Measurements from ENCODE around the gene ACOX2. TPM values are rescaled to one million over a fixed set of nuclear protein-coding genes. Genes with fewer than 3 reads are reported as not detected.

The ACOX2 gene
- total RNA-seq, 1 experiment from 2014 or later: 12.8 TPM

DNA sequence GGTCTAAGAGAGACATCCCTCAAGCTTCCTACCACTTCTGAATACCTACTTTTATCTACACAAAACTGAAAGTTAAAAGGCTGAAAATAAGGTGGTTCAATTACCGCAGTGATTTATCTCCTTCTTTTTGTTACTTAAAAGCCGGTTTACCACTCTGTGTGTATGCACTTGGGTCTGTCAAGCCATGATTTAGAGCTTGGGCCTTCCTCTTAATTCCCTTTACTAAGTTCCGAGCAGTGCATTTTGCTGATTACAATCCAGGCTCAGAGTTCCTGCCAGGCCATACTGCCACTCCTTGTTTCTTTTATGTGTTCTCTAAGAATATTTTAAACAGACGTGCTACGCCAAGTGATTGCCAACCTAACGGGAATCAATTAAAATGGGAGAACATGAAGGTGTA is 28.6 kb downstream of the ACOX2 start:
- no peaks in the 10 kb centered on the region for H3K4me1 ChIP-seq (ENCODE audit: control insufficient read depth in 1 of 2, insufficient read depth in 2 of 2, low read length in 2 of 2)
- H3K27ac ChIP-seq (ENCODE audit: low read depth, low read length): no peak overlapping the region
- H3K79me2 ChIP-seq (ENCODE audit: insufficient read depth, low read length): peaks cover 4% of the 10 kb centered on the region; the same call in 1 of the 2 replicates
- no peaks in the 10 kb centered on the region for H3K27me3 ChIP-seq (ENCODE audit: insufficient read depth, low read length)
- no peak overlapping the region for H3K4me2 ChIP-seq (ENCODE audit: low read length)
- RAD21 ChIA-PET (ENCODE audit: low non-redundant PET in 1 of 2, low total read pairs in 2 of 2, uncharacterized antibody in 2 of 2, unreplicated experiment in 2 of 2): no interaction called here
- intact Hi-C loops (cut with micrococcal nuclease): no loop called here
- no peaks in the 10 kb centered on the region for H3K36me3 ChIP-seq (ENCODE audit: control insufficient read depth in 1 of 2, insufficient read depth in 2 of 2, low read length in 2 of 2)
- H3K4me3 ChIP-seq (replicated peaks in 1 of 2; ENCODE audit: low read depth in 1 of 2, low read length in 2 of 2): no peak overlapping the region
- H4K20me1 ChIP-seq (ENCODE audit: insufficient read depth): no peaks in the 10 kb centered on the region
- no peak overlapping the region for H2AFZ ChIP-seq (ENCODE audit: low read depth, low read length, poor library complexity, severe bottlenecking)
- H3K9ac ChIP-seq (ENCODE audit: low read length): no peak overlapping the region
- no peak for ATAC-seq
- TF ChIP-seq TCF7L2 (IDR thresholded peaks at IDR 0.05; ENCODE audit: borderline replicate concordance, extremely low read depth, insufficient read depth, insufficient read length): no peak
- TF ChIP-seq SRF (IDR thresholded peaks at IDR 0.05; ENCODE audit: low read depth): no peak
- no peak for TF ChIP-seq RAD21 (IDR thresholded peaks at IDR 0.05; ENCODE audit: low read depth)
- no peak for TF ChIP-seq SIN3A (IDR thresholded peaks at IDR 0.05; ENCODE audit: low read depth)
- TF ChIP-seq, protein P1, sequence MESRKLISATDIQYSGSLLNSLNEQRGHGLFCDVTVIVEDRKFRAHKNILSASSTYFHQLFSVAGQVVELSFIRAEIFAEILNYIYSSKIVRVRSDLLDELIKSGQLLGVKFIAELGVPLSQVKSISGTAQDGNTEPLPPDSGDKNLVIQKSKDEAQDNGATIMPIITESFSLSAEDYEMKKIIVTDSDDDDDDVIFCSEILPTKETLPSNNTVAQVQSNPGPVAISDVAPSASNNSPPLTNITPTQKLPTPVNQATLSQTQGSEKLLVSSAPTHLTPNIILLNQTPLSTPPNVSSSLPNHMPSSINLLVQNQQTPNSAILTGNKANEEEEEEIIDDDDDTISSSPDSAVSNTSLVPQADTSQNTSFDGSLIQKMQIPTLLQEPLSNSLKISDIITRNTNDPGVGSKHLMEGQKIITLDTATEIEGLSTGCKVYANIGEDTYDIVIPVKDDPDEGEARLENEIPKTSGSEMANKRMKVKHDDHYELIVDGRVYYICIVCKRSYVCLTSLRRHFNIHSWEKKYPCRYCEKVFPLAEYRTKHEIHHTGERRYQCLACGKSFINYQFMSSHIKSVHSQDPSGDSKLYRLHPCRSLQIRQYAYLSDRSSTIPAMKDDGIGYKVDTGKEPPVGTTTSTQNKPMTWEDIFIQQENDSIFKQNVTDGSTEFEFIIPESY (IDR thresholded peaks at IDR 0.05; ENCODE audit: extremely low read depth, insufficient replicate concordance, low read length): no peak
- no peak for TF ChIP-seq ZNF274 (IDR thresholded peaks at IDR 0.05; ENCODE audit: low read depth, low read length)
- TF ChIP-seq YY1 (IDR thresholded peaks at IDR 0.05; ENCODE audit: extremely low read depth, insufficient replicate concordance, low read depth, low read length): no peak
- no peak for TF ChIP-seq EZH2 (IDR thresholded peaks at IDR 0.05)
- TF ChIP-seq POLR2A (IDR thresholded peaks at IDR 0.05; ENCODE audit: borderline replicate concordance, extremely low read depth, insufficient read depth, insufficient read length): no peak
- TF ChIP-seq, protein P2, sequence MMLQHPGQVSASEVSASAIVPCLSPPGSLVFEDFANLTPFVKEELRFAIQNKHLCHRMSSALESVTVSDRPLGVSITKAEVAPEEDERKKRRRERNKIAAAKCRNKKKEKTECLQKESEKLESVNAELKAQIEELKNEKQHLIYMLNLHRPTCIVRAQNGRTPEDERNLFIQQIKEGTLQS (IDR thresholded peaks at IDR 0.05): no peak
- no peak for TF ChIP-seq JUND (IDR thresholded peaks at IDR 0.05)
- no peak for TF ChIP-seq CBX3 (IDR thresholded peaks at IDR 0.05; ENCODE audit: low read depth)
- TF ChIP-seq ZFX (IDR thresholded peaks at IDR 0.05): no peak
- TF ChIP-seq, protein P3, sequence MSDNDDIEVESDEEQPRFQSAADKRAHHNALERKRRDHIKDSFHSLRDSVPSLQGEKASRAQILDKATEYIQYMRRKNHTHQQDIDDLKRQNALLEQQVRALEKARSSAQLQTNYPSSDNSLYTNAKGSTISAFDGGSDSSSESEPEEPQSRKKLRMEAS (IDR thresholded peaks at IDR 0.05): no peak
- no peak for TF ChIP-seq ELF1 (IDR thresholded peaks at IDR 0.05; ENCODE audit: borderline replicate concordance, low read depth)
- no peak for TF ChIP-seq SP1 (IDR thresholded peaks at IDR 0.05; ENCODE audit: low read depth)
- no peak for TF ChIP-seq CEBPB (IDR thresholded peaks at IDR 0.05; ENCODE audit: low read depth)
- no peak for TF ChIP-seq POLR2AphosphoS5 (IDR thresholded peaks at IDR 0.05; ENCODE audit: low read depth, low read length)
- TF ChIP-seq, protein P4, sequence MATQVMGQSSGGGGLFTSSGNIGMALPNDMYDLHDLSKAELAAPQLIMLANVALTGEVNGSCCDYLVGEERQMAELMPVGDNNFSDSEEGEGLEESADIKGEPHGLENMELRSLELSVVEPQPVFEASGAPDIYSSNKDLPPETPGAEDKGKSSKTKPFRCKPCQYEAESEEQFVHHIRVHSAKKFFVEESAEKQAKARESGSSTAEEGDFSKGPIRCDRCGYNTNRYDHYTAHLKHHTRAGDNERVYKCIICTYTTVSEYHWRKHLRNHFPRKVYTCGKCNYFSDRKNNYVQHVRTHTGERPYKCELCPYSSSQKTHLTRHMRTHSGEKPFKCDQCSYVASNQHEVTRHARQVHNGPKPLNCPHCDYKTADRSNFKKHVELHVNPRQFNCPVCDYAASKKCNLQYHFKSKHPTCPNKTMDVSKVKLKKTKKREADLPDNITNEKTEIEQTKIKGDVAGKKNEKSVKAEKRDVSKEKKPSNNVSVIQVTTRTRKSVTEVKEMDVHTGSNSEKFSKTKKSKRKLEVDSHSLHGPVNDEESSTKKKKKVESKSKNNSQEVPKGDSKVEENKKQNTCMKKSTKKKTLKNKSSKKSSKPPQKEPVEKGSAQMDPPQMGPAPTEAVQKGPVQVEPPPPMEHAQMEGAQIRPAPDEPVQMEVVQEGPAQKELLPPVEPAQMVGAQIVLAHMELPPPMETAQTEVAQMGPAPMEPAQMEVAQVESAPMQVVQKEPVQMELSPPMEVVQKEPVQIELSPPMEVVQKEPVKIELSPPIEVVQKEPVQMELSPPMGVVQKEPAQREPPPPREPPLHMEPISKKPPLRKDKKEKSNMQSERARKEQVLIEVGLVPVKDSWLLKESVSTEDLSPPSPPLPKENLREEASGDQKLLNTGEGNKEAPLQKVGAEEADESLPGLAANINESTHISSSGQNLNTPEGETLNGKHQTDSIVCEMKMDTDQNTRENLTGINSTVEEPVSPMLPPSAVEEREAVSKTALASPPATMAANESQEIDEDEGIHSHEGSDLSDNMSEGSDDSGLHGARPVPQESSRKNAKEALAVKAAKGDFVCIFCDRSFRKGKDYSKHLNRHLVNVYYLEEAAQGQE (IDR thresholded peaks at IDR 0.05; ENCODE audit: low read depth): no peak
- TF ChIP-seq, protein P5, sequence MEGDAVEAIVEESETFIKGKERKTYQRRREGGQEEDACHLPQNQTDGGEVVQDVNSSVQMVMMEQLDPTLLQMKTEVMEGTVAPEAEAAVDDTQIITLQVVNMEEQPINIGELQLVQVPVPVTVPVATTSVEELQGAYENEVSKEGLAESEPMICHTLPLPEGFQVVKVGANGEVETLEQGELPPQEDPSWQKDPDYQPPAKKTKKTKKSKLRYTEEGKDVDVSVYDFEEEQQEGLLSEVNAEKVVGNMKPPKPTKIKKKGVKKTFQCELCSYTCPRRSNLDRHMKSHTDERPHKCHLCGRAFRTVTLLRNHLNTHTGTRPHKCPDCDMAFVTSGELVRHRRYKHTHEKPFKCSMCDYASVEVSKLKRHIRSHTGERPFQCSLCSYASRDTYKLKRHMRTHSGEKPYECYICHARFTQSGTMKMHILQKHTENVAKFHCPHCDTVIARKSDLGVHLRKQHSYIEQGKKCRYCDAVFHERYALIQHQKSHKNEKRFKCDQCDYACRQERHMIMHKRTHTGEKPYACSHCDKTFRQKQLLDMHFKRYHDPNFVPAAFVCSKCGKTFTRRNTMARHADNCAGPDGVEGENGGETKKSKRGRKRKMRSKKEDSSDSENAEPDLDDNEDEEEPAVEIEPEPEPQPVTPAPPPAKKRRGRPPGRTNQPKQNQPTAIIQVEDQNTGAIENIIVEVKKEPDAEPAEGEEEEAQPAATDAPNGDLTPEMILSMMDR (IDR thresholded peaks at IDR 0.05 in 2 of 3, conservative IDR thresholded peaks at IDR 0.05 in 1 of 3; ENCODE audit: borderline replicate concordance in 1 of 3, insufficient read depth in 1 of 3, low read depth in 2 of 3, low read length in 2 of 3): no peak
- DNase-seq (ENCODE audit: low read depth, low spot score): no peak
- POLR2A ChIA-PET: no interaction called here
- no peaks in the 10 kb centered on the region for H3K9me2 ChIP-seq (ENCODE audit: insufficient read depth)
- BruUV-seq (replicated peaks): no TSS peak
- H3K9me3 ChIP-seq (ENCODE audit: control insufficient read depth in 1 of 2, insufficient read depth in 1 of 2, low read depth in 1 of 2, low read length in 2 of 2): no peaks in the 10 kb centered on the region
- CTCF ChIA-PET: no interaction called here
